Parathyroid adenoma (tissue), 2 donors: ENCODE results near the gene PLAC9.

Source experiments
- H2AFZ ChIP-seq: fragments of 300-600 bp; sonication (generic); one replicate; pipeline ENCODE4 v1.7.0; 2017; ENCODE audit warnings: antibody characterized with exemption, mild to moderate bottlenecking
- H3K27ac ChIP-seq: fragments of 300-600 bp; sonication (generic); one replicate; pipeline ENCODE4 v1.7.0; 2017
- H3K27me3 ChIP-seq: fragments of 300-600 bp; sonication (generic); one replicate; pipeline ENCODE4 v1.7.0; 2017; ENCODE audit warnings: low read length; ENCODE audit not compliant: control insufficient read depth, insufficient read depth
- H3K36me3 ChIP-seq: fragments of 300-600 bp; sonication (generic); one replicate; pipeline ENCODE4 v1.7.0; 2017; ENCODE audit warnings: low read length; ENCODE audit not compliant: control insufficient read depth, insufficient read depth
- H3K4me1 ChIP-seq: fragments of 300-600 bp; sonication (generic); one replicate; pipeline ENCODE4 v1.7.0; 2017; ENCODE audit warnings: control low read depth
- H3K4me2 ChIP-seq: fragments of 300-600 bp; sonication (generic); one replicate; pipeline ENCODE4 v1.7.0; 2017; ENCODE audit warnings: low read length
- H3K4me3 ChIP-seq: fragments of 300-600 bp; sonication (generic); one replicate; pipeline ENCODE4 v1.7.0; 2017; ENCODE audit warnings: low read depth, low read length
- H3K79me2 ChIP-seq: fragments of 300-600 bp; sonication (generic); one replicate; pipeline ENCODE4 v1.7.0; 2017; ENCODE audit warnings: control low read depth
- H3K9ac ChIP-seq: fragments of 300-600 bp; sonication (generic); one replicate; pipeline ENCODE4 v1.7.0; 2017; ENCODE audit warnings: mild to moderate bottlenecking
- H3K9me3 ChIP-seq: fragments of 300-600 bp; sonication (generic); one replicate; pipeline ENCODE4 v1.7.0; 2017; ENCODE audit warnings: low read length; ENCODE audit not compliant: control insufficient read depth
- CTCF ChIP-seq: fragments of 300-600 bp; sonication (generic); IDR thresholded peaks from one replicate; pipeline ENCODE4 v1.7.0; 2017; ENCODE audit warnings: antibody characterized with exemption, mild to moderate bottlenecking
- donor health status: primary hyperparathyroidism.

PLAC9 gene

GRCh38 chr10:80161321-80162083, 29.0 kb downstream of the PLAC9 start:
- no peaks in the 10 kb centered on the region for H3K27me3 ChIP-seq
- no peaks in the 10 kb centered on the region for H3K79me2 ChIP-seq
- no peak overlapping the region for H3K27ac ChIP-seq
- no peak overlapping the region for H2AFZ ChIP-seq
- no peak overlapping the region for H3K4me2 ChIP-seq
- no peaks in the 10 kb centered on the region for H3K36me3 ChIP-seq
- no peak overlapping the region for H3K4me3 ChIP-seq
- H3K4me1 ChIP-seq: no peaks in the 10 kb centered on the region
- H3K9me3 ChIP-seq: no peaks in the 10 kb centered on the region
- H3K9ac ChIP-seq: no peak overlapping the region
- no peak for TF ChIP-seq CTCF

- Histone ChIP-seq H3K79me2 (no peaks in the 10 kb centered on the region), H3K4me2 (no peak overlapping the region), H3K9ac (no peak overlapping the region), H3K4me3 (no peak overlapping the region), H3K4me1 (no peaks in the 10 kb centered on the region), H3K36me3 (no peaks in the 10 kb centered on the region), H3K9me3 (no peaks in the 10 kb centered on the region), H3K27me3 (no peaks in the 10 kb centered on the region), H2AFZ (no peak overlapping the region), H3K27ac (no peak overlapping the region)
- no peak for TF ChIP-seq CTCF
Measured at GRCh38 chr10:80163741-80164341, 31.3 kb downstream of the PLAC9 start.

- Histone ChIP-seq H3K36me3 (no peaks in the 10 kb centered on the region), H3K9me3 (no peaks in the 10 kb centered on the region), H3K4me1 (no peaks in the 10 kb centered on the region), H3K4me2 (no peak overlapping the region), H3K9ac (no peak overlapping the region), H3K27ac (no peak overlapping the region), H2AFZ (no peak overlapping the region), H3K79me2 (peaks cover 3% of the 10 kb centered on the region), H3K4me3 (no peak overlapping the region), H3K27me3 (no peaks in the 10 kb centered on the region)
- no peak for TF ChIP-seq CTCF
Measured at GRCh38 chr10:80164596-80164995, 32.1 kb downstream of the PLAC9 start.

GRCh38 chr10:80165173-80165572, 32.6 kb downstream of the PLAC9 start:
- Histone ChIP-seq H3K4me1 (no peaks in the 10 kb centered on the region), H3K9ac (no peak overlapping the region), H3K27ac (no peak overlapping the region)

More at GRCh38 chr10:80165173-80165572, 32.6 kb downstream of the PLAC9 start:
- Histone ChIP-seq H3K4me3 (no peak overlapping the region), H3K36me3 (no peaks in the 10 kb centered on the region), H2AFZ (no peak overlapping the region), H3K9me3 (no peaks in the 10 kb centered on the region), H3K27me3 (no peaks in the 10 kb centered on the region), H3K4me2 (no peak overlapping the region), H3K79me2 (peaks cover 5% of the 10 kb centered on the region)
- no peak for TF ChIP-seq CTCF
